ENCODE results near the gene IFNA1. TPM values are rescaled to one million over a fixed set of nuclear protein-coding genes. Genes with fewer than 3 reads are reported as not detected.

The IFNA1 gene
- total RNA-seq, 1 experiment from 2014 or later, result not detected

Other genes starting within 250 kb of the IFNA1 start
- not detected in 2 replicates for gene IFNA7, start 238.2 kb upstream of the IFNA1 start, total RNA-seq (2014; rRNA removed; shearing (Covaris generic))
- not detected in 2 replicates for gene IFNA10, start 233.3 kb upstream of the IFNA1 start, total RNA-seq (2014; rRNA removed; shearing (Covaris generic))
- gene IFNA16, start 223.1 kb upstream of the IFNA1 start, total RNA-seq (2014; rRNA removed; shearing (Covaris generic)), result not detected in 2 replicates
- not detected in 2 replicates for gene IFNA17, start 212.2 kb upstream of the IFNA1 start, total RNA-seq (2014; rRNA removed; shearing (Covaris generic))
- not detected in 2 replicates for gene IFNA14, start 200.4 kb upstream of the IFNA1 start, total RNA-seq (2014; rRNA removed; shearing (Covaris generic))
- not detected in 2 replicates for gene IFNA5, start 135.1 kb upstream of the IFNA1 start, total RNA-seq (2014; rRNA removed; shearing (Covaris generic))
- 19.9 and 21.3 TPM in 2 replicates for gene KLHL9, start 105.0 kb upstream of the IFNA1 start, total RNA-seq (2014; rRNA removed; shearing (Covaris generic))
- not detected in 2 replicates for gene IFNA6, start 89.6 kb upstream of the IFNA1 start, total RNA-seq (2014; rRNA removed; shearing (Covaris generic))
- gene IFNA13, start 72.4 kb upstream of the IFNA1 start, total RNA-seq (2014; rRNA removed; shearing (Covaris generic)), result not detected in 2 replicates
- not detected in 2 replicates for gene IFNA2, start 55.0 kb upstream of the IFNA1 start, total RNA-seq (2014; rRNA removed; shearing (Covaris generic))
- not detected in 2 replicates for gene IFNA8, start 31.3 kb upstream of the IFNA1 start, total RNA-seq (2014; rRNA removed; shearing (Covaris generic))
- gene IFNE, start 41.9 kb downstream of the IFNA1 start, total RNA-seq (2014; rRNA removed; shearing (Covaris generic)), result not detected in 2 replicates

Data from SK-MEL-5 (cell line).